OCI-LY1 (cell line): ENCODE results near the gene BRD7.

Experiments used
- CTCF ChIP-seq: fragments of 200-600 bp; sonication (generic), shearing (Covaris generic); IDR thresholded peaks from 2 replicates; pipeline ENCODE4 v1.5.1; 2017; ENCODE audit warnings: mild to moderate bottlenecking, antibody characterized with exemption, low read length, moderate library complexity, mixed read lengths
- EZH2 ChIP-seq: fragments of 200-600 bp; sonication (generic), shearing (Covaris generic); IDR thresholded peaks from 2 replicates; pipeline ENCODE4 v1.8.0; 2017; ENCODE audit warnings: borderline replicate concordance, mixed run types, mild to moderate bottlenecking, antibody characterized with exemption, low read length, moderate library complexity, mixed read lengths

- no peak for TF ChIP-seq CTCF
- TF ChIP-seq EZH2: no peak
Observed at GRCh38 chr16:50300942-50301625, 67.7 kb downstream of the BRD7 start.
